BE2C (cell line): ENCODE measurements around the gene CAB39.

ENCODE experiments used
- DNase-seq: peaks from one replicate; pipeline ENCODE4 v3.0.0-alpha.2; 2020
- H3K27me3 ChIP-seq: fragments of 250-450 bp; sonication (Bioruptor Pico); 2 replicates; pipeline ENCODE4 v1.5.1; 2020; ENCODE audit warnings: mild to moderate bottlenecking
- H3K36me3 ChIP-seq: fragments of 250-450 bp; sonication (Bioruptor Pico); 2 replicates; pipeline ENCODE4 v1.5.1; 2020; ENCODE audit warnings: mild to moderate bottlenecking
- H3K4me1 ChIP-seq: fragments of 250-450 bp; sonication (Bioruptor Pico); 2 replicates; pipeline ENCODE4 v1.5.1; 2020
- H3K4me3 ChIP-seq: 2 replicates; pipeline ENCODE4 v1.5.1; 2011; ENCODE audit warnings: low read depth, low read length
- H3K9me3 ChIP-seq: fragments of 250-450 bp; sonication (Bioruptor Pico); 2 replicates; pipeline ENCODE4 v1.5.1; 2020
- CTCF ChIP-seq: IDR thresholded peaks from 2 replicates; pipeline ENCODE4 v1.5.1; 2012; ENCODE audit warnings: mild to moderate bottlenecking, low read depth, low read length

CAB39 gene

GRCh38 chr2:230781130-230781797, 68.6 kb downstream of the CAB39 start:
- H3K9me3 ChIP-seq: no peaks in the 10 kb centered on the region
- H3K36me3 ChIP-seq: no peaks in the 10 kb centered on the region
- TF ChIP-seq CTCF: no peak
- H3K4me1 ChIP-seq: no peaks in the 10 kb centered on the region
- no peak for DNase-seq
- no peak overlapping the region for H3K4me3 ChIP-seq
- no peaks in the 10 kb centered on the region for H3K27me3 ChIP-seq

GRCh38 chr2:230783101-230783500, 70.5 kb downstream of the CAB39 start:
- TF ChIP-seq CTCF: no peak
- H3K4me3 ChIP-seq: no peak overlapping the region
- no peaks in the 10 kb centered on the region; the same call in 1 of the 2 replicates for H3K36me3 ChIP-seq

GRCh38 chr2:230784795-230785194, 72.2 kb downstream of the CAB39 start:
- no peak overlapping the region for H3K4me3 ChIP-seq
- no peak for TF ChIP-seq CTCF
- no peaks in the 10 kb centered on the region for H3K4me1 ChIP-seq
- no peak for DNase-seq
- H3K36me3 ChIP-seq: no peaks in the 10 kb centered on the region; the same call in 1 of the 2 replicates
- no peaks in the 10 kb centered on the region for H3K9me3 ChIP-seq
- H3K27me3 ChIP-seq: no peaks in the 10 kb centered on the region

More at GRCh38 chr2:230783101-230783500, 70.5 kb downstream of the CAB39 start:
- Histone ChIP-seq H3K9me3 (no peaks in the 10 kb centered on the region), H3K4me1 (no peaks in the 10 kb centered on the region), H3K27me3 (no peaks in the 10 kb centered on the region)
- DNase-seq: no peak

GRCh38 chr2:230785346-230785745, 72.7 kb downstream of the CAB39 start:
- H3K9me3 ChIP-seq: no peaks in the 10 kb centered on the region
- H3K4me3 ChIP-seq: no peak overlapping the region
- TF ChIP-seq CTCF: no peak
- peaks cover 2% of the 10 kb centered on the region for H3K36me3 ChIP-seq
- no peak for DNase-seq
- H3K4me1 ChIP-seq: no peaks in the 10 kb centered on the region
- H3K27me3 ChIP-seq: no peaks in the 10 kb centered on the region

GRCh38 chr2:230787101-230787500, 74.5 kb downstream of the CAB39 start:
- peaks cover 15% of the 10 kb centered on the region for H3K36me3 ChIP-seq
- no peak for TF ChIP-seq CTCF
- no peaks in the 10 kb centered on the region for H3K27me3 ChIP-seq
- DNase-seq: no peak
- no peak overlapping the region for H3K4me3 ChIP-seq
- H3K4me1 ChIP-seq: no peaks in the 10 kb centered on the region
- H3K9me3 ChIP-seq: no peaks in the 10 kb centered on the region

- peaks cover 30% of the 10 kb centered on the region for H3K36me3 ChIP-seq
These were observed 76.0 kb downstream of the CAB39 start for GRCh38 chr2:230788554-230789175.

More at GRCh38 chr2:230788554-230789175, 76.0 kb downstream of the CAB39 start:
- no peaks in the 10 kb centered on the region for H3K9me3 ChIP-seq
- no peak for TF ChIP-seq CTCF
- no peaks in the 10 kb centered on the region for H3K4me1 ChIP-seq
- DNase-seq: no peak
- no peaks in the 10 kb centered on the region for H3K27me3 ChIP-seq
- H3K4me3 ChIP-seq: no peak overlapping the region
